B cell (primary cell): ENCODE results near the gene MYCBP2.

Experiments
- EZH2 ChIP-seq: IDR thresholded peaks from 2 replicates; pipeline ENCODE4 v1.6.1; 2012; ENCODE audit warnings: borderline replicate concordance, low read depth, mild to moderate bottlenecking, moderate library complexity, low read length; ENCODE audit not compliant: insufficient read depth, poor library complexity, severe bottlenecking
- TF ChIP-seq, protein P1 (sequence below): fragments of 200-600 bp; IDR thresholded peaks from one replicate; pipeline ENCODE4 v1.8.0; 2022; ENCODE audit warnings: antibody characterized with exemption, mild to moderate bottlenecking

DNA sequence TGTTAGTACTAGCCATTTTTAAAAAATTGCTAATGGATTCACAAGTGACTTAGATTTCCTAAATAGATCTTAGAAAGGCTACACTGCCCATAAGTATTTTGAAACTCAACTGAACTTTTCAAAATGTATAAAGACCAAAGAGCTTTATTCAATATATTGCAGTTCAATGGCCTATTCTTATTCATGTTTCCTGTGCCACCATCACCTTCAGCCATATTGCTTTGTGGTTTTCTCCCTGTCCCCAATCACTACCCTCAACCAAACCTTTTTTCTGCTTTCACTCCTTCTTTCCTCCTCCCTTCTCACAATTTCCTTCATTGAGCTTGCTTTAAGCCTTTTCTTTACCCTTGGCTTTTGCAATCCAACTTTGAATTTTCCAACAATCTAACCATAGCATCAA, 100.9 kb downstream of the MYCBP2 start:
- TF ChIP-seq, protein P1, sequence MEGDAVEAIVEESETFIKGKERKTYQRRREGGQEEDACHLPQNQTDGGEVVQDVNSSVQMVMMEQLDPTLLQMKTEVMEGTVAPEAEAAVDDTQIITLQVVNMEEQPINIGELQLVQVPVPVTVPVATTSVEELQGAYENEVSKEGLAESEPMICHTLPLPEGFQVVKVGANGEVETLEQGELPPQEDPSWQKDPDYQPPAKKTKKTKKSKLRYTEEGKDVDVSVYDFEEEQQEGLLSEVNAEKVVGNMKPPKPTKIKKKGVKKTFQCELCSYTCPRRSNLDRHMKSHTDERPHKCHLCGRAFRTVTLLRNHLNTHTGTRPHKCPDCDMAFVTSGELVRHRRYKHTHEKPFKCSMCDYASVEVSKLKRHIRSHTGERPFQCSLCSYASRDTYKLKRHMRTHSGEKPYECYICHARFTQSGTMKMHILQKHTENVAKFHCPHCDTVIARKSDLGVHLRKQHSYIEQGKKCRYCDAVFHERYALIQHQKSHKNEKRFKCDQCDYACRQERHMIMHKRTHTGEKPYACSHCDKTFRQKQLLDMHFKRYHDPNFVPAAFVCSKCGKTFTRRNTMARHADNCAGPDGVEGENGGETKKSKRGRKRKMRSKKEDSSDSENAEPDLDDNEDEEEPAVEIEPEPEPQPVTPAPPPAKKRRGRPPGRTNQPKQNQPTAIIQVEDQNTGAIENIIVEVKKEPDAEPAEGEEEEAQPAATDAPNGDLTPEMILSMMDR, result no peak
- TF ChIP-seq EZH2, result no peak
